GM12878 (cell line): Measurements from ENCODE around the gene STARD3. TPM values are rescaled to one million over a fixed set of nuclear protein-coding genes. Genes with fewer than 3 reads are reported as not detected.

ENCODE experiments used
- ATAC-seq: fragments of 200-7000 bp; cut with Tn5 transposase; 3 replicates; pipeline ENCODE4 v1.9.1; 2020; ENCODE audit warnings: mild to moderate bottlenecking, moderate library complexity
- BruUV-seq: library from RNA; stranded (reverse); fragments of 400-500 nt; replicated peaks from 2 replicates; lab custom pipeline; 2021; lab: Mats Ljungman, UMichigan
- CTCF ChIA-PET: fragments of 300-600 bp; sonication (Branson Sonifier 250); formaldehyde crosslinking; extraction: SDS; loops from one replicate; lab custom pipeline; 2021; ENCODE audit warnings: inconsistent platforms; lab: Yijun Ruan, JAX
- POLR2A ChIA-PET: fragments of 350-600 bp; formaldehyde crosslinking; extraction: SDS; loops from one replicate; lab custom pipeline; 2021; ENCODE audit warnings: inconsistent platforms; lab: Charles Lee
- RAD21 ChIA-PET: fragments of 300-600 bp; sonication (Branson Sonifier 250); formaldehyde crosslinking; loops from one replicate; lab custom pipeline; 2023; ENCODE audit warnings: antibody characterized with exemption; ENCODE audit not compliant: unreplicated experiment; lab: Charles Lee
- SMC1A ChIA-PET: fragments of 300-600 bp; sonication (Branson Sonifier 250); formaldehyde crosslinking; loops from one replicate; lab custom pipeline; 2023; ENCODE audit not compliant: unreplicated experiment, uncharacterized antibody; lab: Charles Lee
- DNase-seq: peaks from one replicate; pipeline ENCODE4 v3.0.0-alpha.2; 2011; ENCODE audit warnings: low read depth, low spot score
- FAIRE-seq: peaks from 3 replicates; lab custom pipeline; 2011; peaks lifted over from hg19 to GRCh38; lab: Jason Lieb, UNC
- H2AFZ ChIP-seq: 2 replicates; pipeline ENCODE4 v1.6.0; 2011; ENCODE audit warnings: low read depth, low read length, control low read depth; ENCODE audit not compliant: control insufficient read depth
- H3K27ac ChIP-seq: 2 replicates; pipeline ENCODE4 v1.5.1; 2011; ENCODE audit warnings: control low read depth; ENCODE audit not compliant: control insufficient read depth, insufficient read depth
- H3K27me3 ChIP-seq, 2 experiments: replicated peaks in 1 of 2; 2 replicates each; pipeline versions ENCODE4 v1.6.0 to v1.6.1; 2011; ENCODE audit warnings: low read length in 1 of 2; ENCODE audit not compliant: control insufficient read depth in 2 of 2, insufficient read depth in 2 of 2
- H3K36me3 ChIP-seq, 2 experiments: 2 replicates each; pipeline ENCODE4 v1.5.1; 2011; ENCODE audit warnings: low read length in 1 of 2; ENCODE audit not compliant: control insufficient read depth in 2 of 2, insufficient read depth in 2 of 2
- H3K4me1 ChIP-seq: 2 replicates; pipeline ENCODE4 v1.6.1; 2011; ENCODE audit warnings: mild to moderate bottlenecking, low read length, moderate library complexity, mixed read lengths; ENCODE audit not compliant: control insufficient read depth, insufficient read depth
- H3K4me2 ChIP-seq: 2 replicates; pipeline ENCODE4 v1.6.0; 2011; ENCODE audit warnings: control low read depth; ENCODE audit not compliant: control insufficient read depth, insufficient read depth
- H3K4me3 ChIP-seq: fragments of 200-600 bp; sonication (generic); 2 replicates; pipeline ENCODE4 v1.5.1; 2016
- H3K79me2 ChIP-seq: 2 replicates; pipeline ENCODE4 v1.6.0; 2011; ENCODE audit warnings: low read length; ENCODE audit not compliant: control insufficient read depth, insufficient read depth
- H3K9ac ChIP-seq: 2 replicates; pipeline ENCODE4 v1.8.0; 2011; ENCODE audit warnings: low read length, control low read depth, mixed read lengths; ENCODE audit not compliant: control insufficient read depth, insufficient read depth
- H3K9me3 ChIP-seq: replicated peaks from 3 replicates; pipeline ENCODE4 v1.5.1; 2011; ENCODE audit warnings: mild to moderate bottlenecking, low read length; ENCODE audit not compliant: control insufficient read depth, insufficient read depth
- H4K20me1 ChIP-seq: 2 replicates; pipeline ENCODE4 v1.6.0; 2011; ENCODE audit not compliant: control insufficient read depth, insufficient read depth
- ATF7 ChIP-seq: fragments of 450-650 bp; IDR thresholded peaks from 2 replicates; pipeline ENCODE4 v1.6.1; 2016; ENCODE audit warnings: low read depth, mild to moderate bottlenecking
- ESRRA ChIP-seq: IDR thresholded peaks from 2 replicates; pipeline ENCODE4 v1.6.1; 2012; ENCODE audit warnings: mild to moderate bottlenecking, low read length, improper control_type of control experiment
- FOS ChIP-seq: IDR thresholded peaks from 3 replicates; pipeline ENCODE4 v1.6.1; 2011; ENCODE audit warnings: borderline replicate concordance; ENCODE audit not compliant: insufficient read length; ENCODE audit errors: extremely low read depth
- KDM1A ChIP-seq: fragments of 200-600 bp; sonication (generic); IDR thresholded peaks from 2 replicates; pipeline ENCODE4 v1.6.1; 2016; ENCODE audit warnings: borderline replicate concordance
- MAX ChIP-seq: IDR thresholded peaks from 2 replicates; pipeline ENCODE4 v1.6.1; 2012; ENCODE audit warnings: low read depth, low read length, improper control_type of control experiment
- NFXL1 ChIP-seq: fragments of 450-650 bp; IDR thresholded peaks from 2 replicates; pipeline ENCODE4 v1.6.1; 2017; ENCODE audit warnings: antibody characterized with exemption, mild to moderate bottlenecking, borderline replicate concordance
- REST ChIP-seq: IDR thresholded peaks from 2 replicates; pipeline ENCODE4 v1.6.1; 2012; ENCODE audit warnings: mild to moderate bottlenecking, low read depth, low read length
- SMARCA5 ChIP-seq: fragments of 450-650 bp; IDR thresholded peaks from 2 replicates; pipeline ENCODE4 v1.6.1; 2017; ENCODE audit warnings: mild to moderate bottlenecking
- SMC3 ChIP-seq: IDR thresholded peaks from 2 replicates; pipeline ENCODE4 v1.6.1; 2011; ENCODE audit warnings: low read length, improper control_type of control experiment, borderline replicate concordance
- WGBS: methylation state at CpG from one replicate; pipeline ENCODE4 v1.1.6; 2016; ENCODE audit warnings: low lambda C conversion rate; ENCODE audit not compliant: insufficient replicate concordance, insufficient coverage; ENCODE audit errors: missing lambda C conversion rate; 5-methylcytosine and 5-hydroxymethylcytosine counted together
- in situ Hi-C: fragments of 300-500 bp; cut with MboI; formaldehyde crosslinking; loops from 9 replicates; pipeline ENCODE4 v1.14.3; 2018; ENCODE audit warnings: mixed read lengths
- intact Hi-C: fragments of 100-400 bp; cut with micrococcal nuclease; formaldehyde crosslinking; loops from one replicate; pipeline ENCODE4 v1.14.2; 2022; ENCODE audit not compliant: unreplicated experiment
- polyA plus RNA-seq, 11 experiments: library from polyadenylated mRNA; depleted of rRNA in 4 of 11; unstranded in 6 of 11; stranded (reverse) in 5 of 11; fragments of >200 nt; fragmentation: Nextera tagmentation in 4 of 11; fragmentation: Illumina TruSeq in 1 of 11; extraction: Ambion mirVana in 4 of 11; extraction: Trizol in 1 of 11; gene quantifications; 1 replicate in 1 of 11; 2 replicates in 10 of 11; pipeline versions ENCODE4 v1.2.1 to v1.2.3, GENCODE V29; 2011 to 2016; ENCODE audit warnings: inconsistent platforms in 2 of 11, missing spikeins in 2 of 11, low read depth in 1 of 11
- total RNA-seq, 4 experiments: library from RNA; depleted of rRNA in 3 of 4; stranded (reverse); fragments of >200 nt in 3 of 4; fragmentation: Illumina TruSeq in 1 of 4; extraction: Trizol in 1 of 4; gene quantifications; 2 replicates each; pipeline versions ENCODE4 v1.2.1 to v1.2.3, GENCODE V29; 2013 to 2021

Gene STARD3
- total and polyA plus RNA-seq, 10 of the 15 experiments (the other 5 are each of a cell fraction or from before 2014, with no cell fraction given): 0.08 to 62.7 (median 27.5) TPM

- TF ChIP-seq REST: no peak
- TF ChIP-seq, all 136 proteins: peak for 0
Measured at GRCh38 chr17:39600997-39601597, 35.8 kb upstream of the STARD3 start (continued).

- Histone ChIP-seq H3K9ac (no peak overlapping the region), H3K4me3 (no peak overlapping the region), H3K9me3 (no peaks in the 10 kb centered on the region), H4K20me1 (no peaks in the 10 kb centered on the region), H3K27ac (no peak overlapping the region), H3K79me2 (no peaks in the 10 kb centered on the region), H3K4me2 (no peak overlapping the region), H3K36me3 (no peaks in the 10 kb centered on the region), H3K4me1 (peaks cover 6% of the 10 kb centered on the region; the same call in 1 of the 2 replicates), H3K27me3 (peaks cover 49 to 56% of the 10 kb centered on the region in 2 experiments), H2AFZ (no peak overlapping the region)
- intact Hi-C loops (no loop called here), in situ Hi-C loops (no loop called here)
- 21% methylated on average over 12 of the region's 12 CpGs for WGBS
- ChIA-PET RAD21 (no interaction called here), POLR2A (no interaction called here), SMC1A (no interaction called here), CTCF (no interaction called here)
- ATAC-seq (no peak), FAIRE-seq (no peak), DNase-seq (no peak)
- no peak for TF ChIP-seq NFXL1
- no peak for TF ChIP-seq KDM1A
- no peak for TF ChIP-seq SMARCA5
- no peak for TF ChIP-seq FOS
- no peak for TF ChIP-seq MAX
- TF ChIP-seq SMC3: no peak
- TF ChIP-seq ESRRA: no peak
- TF ChIP-seq ATF7: no peak
- BruUV-seq: no TSS peak
Measured at GRCh38 chr17:39601758-39602532, 35.0 kb upstream of the STARD3 start.
